ENCODE measurements around the gene CTXND2.

DNA sequence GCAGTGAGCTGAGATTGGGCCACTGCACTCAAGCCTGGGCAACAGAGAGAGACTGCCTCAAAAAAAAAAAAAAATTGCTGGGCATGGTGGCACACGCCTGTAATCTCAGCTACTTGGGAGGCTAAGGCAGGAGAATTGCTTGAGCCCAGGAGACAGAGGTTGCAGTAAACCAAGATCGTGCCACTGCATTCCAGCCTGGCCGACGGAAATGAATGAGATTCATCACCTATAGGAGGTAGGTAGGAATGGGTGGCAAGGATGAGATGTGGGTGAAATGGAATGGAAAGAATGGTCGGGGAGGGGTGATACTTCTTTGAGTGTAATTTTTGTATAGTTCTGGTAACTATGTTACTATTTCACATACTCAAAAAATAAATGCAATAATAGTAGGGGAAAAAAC is 15.4 kb downstream of the CTXND2 start:
- TF ChIP-seq, protein P1, sequence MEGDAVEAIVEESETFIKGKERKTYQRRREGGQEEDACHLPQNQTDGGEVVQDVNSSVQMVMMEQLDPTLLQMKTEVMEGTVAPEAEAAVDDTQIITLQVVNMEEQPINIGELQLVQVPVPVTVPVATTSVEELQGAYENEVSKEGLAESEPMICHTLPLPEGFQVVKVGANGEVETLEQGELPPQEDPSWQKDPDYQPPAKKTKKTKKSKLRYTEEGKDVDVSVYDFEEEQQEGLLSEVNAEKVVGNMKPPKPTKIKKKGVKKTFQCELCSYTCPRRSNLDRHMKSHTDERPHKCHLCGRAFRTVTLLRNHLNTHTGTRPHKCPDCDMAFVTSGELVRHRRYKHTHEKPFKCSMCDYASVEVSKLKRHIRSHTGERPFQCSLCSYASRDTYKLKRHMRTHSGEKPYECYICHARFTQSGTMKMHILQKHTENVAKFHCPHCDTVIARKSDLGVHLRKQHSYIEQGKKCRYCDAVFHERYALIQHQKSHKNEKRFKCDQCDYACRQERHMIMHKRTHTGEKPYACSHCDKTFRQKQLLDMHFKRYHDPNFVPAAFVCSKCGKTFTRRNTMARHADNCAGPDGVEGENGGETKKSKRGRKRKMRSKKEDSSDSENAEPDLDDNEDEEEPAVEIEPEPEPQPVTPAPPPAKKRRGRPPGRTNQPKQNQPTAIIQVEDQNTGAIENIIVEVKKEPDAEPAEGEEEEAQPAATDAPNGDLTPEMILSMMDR (conservative IDR thresholded peaks at IDR 0.05; ENCODE audit: low read depth, low read length): no peak
- no peak for TF ChIP-seq POLR2A (IDR thresholded peaks at IDR 0.05; ENCODE audit: low read depth, low read length)
- TF ChIP-seq SMC3 (IDR thresholded peaks at IDR 0.05; ENCODE audit: low read depth, low read length): no peak
- TF ChIP-seq, protein P2, sequence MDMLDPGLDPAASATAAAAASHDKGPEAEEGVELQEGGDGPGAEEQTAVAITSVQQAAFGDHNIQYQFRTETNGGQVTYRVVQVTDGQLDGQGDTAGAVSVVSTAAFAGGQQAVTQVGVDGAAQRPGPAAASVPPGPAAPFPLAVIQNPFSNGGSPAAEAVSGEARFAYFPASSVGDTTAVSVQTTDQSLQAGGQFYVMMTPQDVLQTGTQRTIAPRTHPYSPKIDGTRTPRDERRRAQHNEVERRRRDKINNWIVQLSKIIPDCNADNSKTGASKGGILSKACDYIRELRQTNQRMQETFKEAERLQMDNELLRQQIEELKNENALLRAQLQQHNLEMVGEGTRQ (IDR thresholded peaks at IDR 0.05; ENCODE audit: low read depth, low read length): no peak
- no peak for TF ChIP-seq MAFK (IDR thresholded peaks at IDR 0.05; ENCODE audit: low read depth, low read length)
- no peak for TF ChIP-seq CHD1 (IDR thresholded peaks at IDR 0.05; ENCODE audit: low read depth, low read length)
- TF ChIP-seq, protein P3, sequence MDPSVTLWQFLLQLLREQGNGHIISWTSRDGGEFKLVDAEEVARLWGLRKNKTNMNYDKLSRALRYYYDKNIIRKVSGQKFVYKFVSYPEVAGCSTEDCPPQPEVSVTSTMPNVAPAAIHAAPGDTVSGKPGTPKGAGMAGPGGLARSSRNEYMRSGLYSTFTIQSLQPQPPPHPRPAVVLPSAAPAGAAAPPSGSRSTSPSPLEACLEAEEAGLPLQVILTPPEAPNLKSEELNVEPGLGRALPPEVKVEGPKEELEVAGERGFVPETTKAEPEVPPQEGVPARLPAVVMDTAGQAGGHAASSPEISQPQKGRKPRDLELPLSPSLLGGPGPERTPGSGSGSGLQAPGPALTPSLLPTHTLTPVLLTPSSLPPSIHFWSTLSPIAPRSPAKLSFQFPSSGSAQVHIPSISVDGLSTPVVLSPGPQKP (IDR thresholded peaks at IDR 0.05; ENCODE audit: borderline replicate concordance, low read depth, low read length): no peak
- TF ChIP-seq RAD21 (IDR thresholded peaks at IDR 0.05; ENCODE audit: low read length): no peak
- no peak for TF ChIP-seq RFX5 (IDR thresholded peaks at IDR 0.05; ENCODE audit: low read depth, low read length)
